Stimulated activated naive B cell treated with anti-CD40 and anti-IgM and Interleukin-4, amounts not matched to agents 10 μg/mL and 1 μg/mL and 100 μg/mL, for 72 hours (primary cell): ENCODE data around the gene TBC1D7.
"Not testable (repeated sequence)": the region's sequence is repeated elsewhere in the genome, so short reads cannot be mapped to it uniquely, and the experiment has no call there.

Source experiments
- ATAC-seq, 2 donors: fragments of 150-1000 bp; cut with Tn5 transposase; replicated peaks; 2 replicates each; pipeline ENCODE4 v1.10.0; 2021; ENCODE audit warnings: moderate library complexity in 1 of 2
- DNase-seq: peaks from one replicate; pipeline ENCODE4 v3.0.0; 2021
- H3K27ac Mint-ChIP-seq: one replicate; pipeline ENCODE4 v1.8.0; 2022; ENCODE audit warnings: mild to moderate bottlenecking, mixed read lengths
- H3K27me3 Mint-ChIP-seq, 2 donors: one replicate each; pipeline ENCODE4 v1.8.0; 2022; ENCODE audit warnings: mixed read lengths in 2 of 2
- H3K36me3 Mint-ChIP-seq, 2 donors: one replicate each; pipeline ENCODE4 v1.8.0; 2022; ENCODE audit warnings: mixed read lengths in 2 of 2, mild to moderate bottlenecking in 1 of 2
- H3K4me1 Mint-ChIP-seq, 2 donors: one replicate each; pipeline ENCODE4 v1.8.0; 2022; ENCODE audit warnings: mixed read lengths in 2 of 2, mild to moderate bottlenecking in 1 of 2
- H3K4me3 Mint-ChIP-seq, 2 donors: one replicate each; pipeline ENCODE4 v1.8.0; 2022; ENCODE audit warnings: mild to moderate bottlenecking in 2 of 2, mixed read lengths in 2 of 2, moderate library complexity in 1 of 2
- H3K9me3 Mint-ChIP-seq, 2 donors: one replicate each; pipeline ENCODE4 v1.8.0; 2022; ENCODE audit warnings: mixed read lengths in 2 of 2, mild to moderate bottlenecking in 1 of 2

TBC1D7 gene

DNA sequence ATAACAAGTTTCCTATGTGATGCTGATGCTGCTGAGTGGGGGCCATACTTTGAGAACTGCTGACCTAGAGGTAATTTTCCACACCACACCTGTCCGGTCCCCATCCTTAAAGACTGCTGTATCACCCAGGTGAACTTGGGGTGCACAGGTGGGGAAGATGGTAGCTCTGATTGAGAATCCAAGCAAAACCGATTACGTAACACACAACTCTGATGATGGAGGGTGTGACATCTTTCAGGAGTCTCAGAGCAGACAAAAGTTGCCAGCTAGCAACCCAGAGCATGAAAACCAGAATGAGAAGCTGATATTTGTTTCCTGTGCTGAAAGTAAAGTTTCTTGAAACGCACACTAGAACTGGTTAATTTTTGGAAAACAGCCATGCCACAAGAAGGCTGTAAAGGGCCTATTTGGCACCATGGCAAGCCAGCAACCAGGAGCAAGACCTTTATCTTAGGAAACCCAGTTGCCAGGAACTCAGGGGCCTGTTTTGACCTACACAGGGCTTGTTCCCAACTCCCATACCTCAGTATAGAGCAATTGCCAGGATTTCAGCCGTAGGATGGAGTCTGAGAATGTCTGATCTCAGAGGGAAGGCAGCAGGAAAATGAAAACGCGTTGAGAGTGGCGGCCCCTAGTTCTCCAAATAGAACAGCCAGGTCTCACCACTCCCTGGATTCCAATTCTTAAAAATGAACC lies 21.6 kb upstream of the TBC1D7 start:
- no peak overlapping the region for H3K4me3 Mint-ChIP-seq
- peaks cover 18 to 36% of the 10 kb centered on the region in 2 donors for H3K4me1 Mint-ChIP-seq
- peak overlapping the region; percentile 25 for H3K27ac Mint-ChIP-seq
- H3K36me3 Mint-ChIP-seq: no peaks in the 10 kb centered on the region
- DNase-seq (no peak), ATAC-seq (no peak)
- no peaks in the 10 kb centered on the region for H3K27me3 Mint-ChIP-seq
- H3K9me3 Mint-ChIP-seq: no peaks in the 10 kb centered on the region

DNA sequence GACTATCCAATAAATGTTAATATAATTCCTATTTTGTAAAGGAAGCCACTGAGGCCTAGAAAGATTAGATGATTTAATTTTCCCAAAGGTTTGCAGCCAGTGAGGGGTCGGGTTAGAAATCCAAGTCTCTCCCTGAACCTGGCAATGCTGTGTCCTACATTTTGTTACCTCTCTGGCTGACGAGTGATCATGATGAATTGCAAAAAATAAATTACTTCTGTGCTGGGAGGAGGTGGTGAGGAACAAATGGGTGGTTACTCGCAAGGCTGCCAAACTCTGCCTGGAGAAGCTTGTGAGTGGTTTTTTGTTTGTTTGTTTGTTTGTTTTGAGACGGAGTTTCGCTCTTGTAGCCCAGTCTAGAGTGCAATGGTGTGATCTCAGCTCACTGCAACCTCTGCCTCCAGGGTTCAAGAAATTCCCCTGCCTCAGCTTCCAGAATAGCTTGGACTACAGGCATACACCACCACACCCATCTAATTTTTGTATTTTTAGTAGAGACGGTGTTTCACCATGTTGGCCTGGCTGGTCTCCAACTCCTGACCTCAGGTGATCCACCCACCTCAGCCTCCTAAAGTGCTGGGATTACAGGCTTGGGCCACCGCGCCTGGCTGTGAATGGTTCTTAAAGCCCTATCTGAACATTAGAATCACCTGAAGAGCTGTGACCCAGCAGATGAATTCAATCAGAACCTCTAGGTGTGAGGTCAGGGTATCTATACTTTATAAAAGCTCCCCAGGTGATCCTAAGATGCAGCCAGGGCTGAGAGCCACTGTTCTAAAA lies 20.2 kb upstream of the TBC1D7 start:
- Mint-ChIP-seq H3K27me3 (no peaks in the 10 kb centered on the region), H3K36me3 (no peaks in the 10 kb centered on the region), H3K9me3 (no peaks in the 10 kb centered on the region), H3K4me1 (peaks cover 4 to 22% of the 10 kb centered on the region in 2 donors), H3K4me3 (no peak overlapping the region), H3K27ac (no peak overlapping the region)
- DNase-seq (no peak), ATAC-seq (no peak)

- Mint-ChIP-seq H3K4me3 (no peak overlapping the region), H3K27me3 (no peaks in the 10 kb centered on the region), H3K27ac (no peak overlapping the region), H3K4me1 (peaks cover 2 to 17% of the 10 kb centered on the region in 2 donors), H3K9me3 (peaks cover 0 to 5% of the 10 kb centered on the region in 2 donors), H3K36me3 (no peaks in the 10 kb centered on the region)
- no peak for ATAC-seq
- DNase-seq: no peak
Measured at GRCh38 chr6:13346245-13346644, 17.9 kb upstream of the TBC1D7 start.

GRCh38 chr6:13342414-13343019 lies 14.2 kb upstream of the TBC1D7 start:
- Mint-ChIP-seq H3K27ac (no peak overlapping the region), H3K4me1 (peaks cover 22 to 35% of the 10 kb centered on the region in 2 donors), H3K27me3 (no peaks in the 10 kb centered on the region), H3K4me3 (no peak overlapping the region), H3K36me3 (no peaks in the 10 kb centered on the region), H3K9me3 (peaks cover 0 to 6% of the 10 kb centered on the region in 2 donors)
- DNase-seq (no peak), ATAC-seq (no peak)

DNA sequence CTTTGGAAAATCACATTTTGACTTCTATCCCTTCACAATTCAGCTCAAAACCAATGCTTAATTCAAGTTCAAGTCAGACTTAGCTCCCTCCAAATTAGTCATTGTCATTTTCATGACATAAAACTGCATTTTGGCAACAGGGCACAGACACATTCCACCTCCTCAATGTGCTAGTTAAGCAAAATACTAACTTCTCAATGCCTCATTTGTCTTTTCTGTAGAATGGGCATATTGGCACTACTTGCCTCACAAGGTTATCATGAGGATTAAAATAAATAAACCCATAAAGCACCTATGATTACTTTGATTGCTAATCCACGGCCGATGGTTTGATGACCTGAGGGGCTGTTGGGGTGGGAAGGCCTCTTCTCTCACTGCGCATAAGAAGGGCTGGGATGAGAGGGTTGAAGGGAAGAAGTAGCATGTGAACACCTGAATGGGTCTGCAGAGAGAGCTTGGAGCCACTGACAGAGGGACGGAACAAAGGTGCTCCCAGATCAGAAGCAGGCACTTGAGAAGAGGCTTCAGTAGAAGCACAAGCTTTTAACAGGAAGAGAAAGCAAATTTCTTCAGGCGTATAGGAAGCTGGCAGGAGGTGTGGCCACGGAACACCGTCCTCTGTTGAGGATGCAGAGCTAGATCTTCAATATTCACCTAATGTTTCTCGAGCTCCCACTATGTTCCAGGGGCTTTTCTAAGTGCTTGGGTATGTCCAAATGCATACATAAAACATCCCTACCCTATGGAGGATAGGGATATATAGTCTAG lies 11.7 kb upstream of the TBC1D7 start:
- DNase-seq: no peak
- Mint-ChIP-seq H3K36me3 (no peaks in the 10 kb centered on the region), H3K4me3 (peak overlapping the region in 1 of 2 donors; percentile 3), H3K27me3 (no peaks in the 10 kb centered on the region), H3K4me1 (peaks cover 27 to 45% of the 10 kb centered on the region in 2 donors), H3K9me3 (peaks cover 0 to 6% of the 10 kb centered on the region in 2 donors), H3K27ac (peak overlapping the region; percentile 27)
- peak; percentile 41 to 73 for ATAC-seq

- peaks cover 27 to 49% of the 10 kb centered on the region in 2 donors for H3K4me1 Mint-ChIP-seq
- no peak for DNase-seq
- H3K9me3 Mint-ChIP-seq: peaks cover 0 to 6% of the 10 kb centered on the region in 2 donors
- H3K4me3 Mint-ChIP-seq: peak overlapping the region; percentile 7 to 41
- peak overlapping the region; percentile 21 for H3K27ac Mint-ChIP-seq
- H3K36me3 Mint-ChIP-seq: no peaks in the 10 kb centered on the region
- ATAC-seq: peak; percentile 43 to 46
- no peaks in the 10 kb centered on the region for H3K27me3 Mint-ChIP-seq
Measured at GRCh38 chr6:13338038-13338437, 9.7 kb upstream of the TBC1D7 start.

GRCh38 chr6:13336553-13336952 lies 8.2 kb upstream of the TBC1D7 start:
- Mint-ChIP-seq H3K4me1 (peaks cover 27 to 53% of the 10 kb centered on the region in 2 donors), H3K27me3 (no peaks in the 10 kb centered on the region), H3K9me3 (peaks cover 0 to 2% of the 10 kb centered on the region in 2 donors), H3K36me3 (no peaks in the 10 kb centered on the region), H3K27ac (no peak overlapping the region), H3K4me3 (no peak overlapping the region)
- ATAC-seq: peak; percentile 59 to 64
- peak; percentile 54 for DNase-seq

- H3K4me1 Mint-ChIP-seq: peaks cover 21 to 53% of the 10 kb centered on the region in 2 donors
- peak overlapping the region; percentile 1 for H3K27ac Mint-ChIP-seq
- H3K4me3 Mint-ChIP-seq: no peak overlapping the region
- no peaks in the 10 kb centered on the region for H3K36me3 Mint-ChIP-seq
- no peak for ATAC-seq
- no peak for DNase-seq
- no peaks in the 10 kb centered on the region for H3K27me3 Mint-ChIP-seq
- no peaks in the 10 kb centered on the region for H3K9me3 Mint-ChIP-seq
Measured at GRCh38 chr6:13334953-13335352, 6.6 kb upstream of the TBC1D7 start.

DNA sequence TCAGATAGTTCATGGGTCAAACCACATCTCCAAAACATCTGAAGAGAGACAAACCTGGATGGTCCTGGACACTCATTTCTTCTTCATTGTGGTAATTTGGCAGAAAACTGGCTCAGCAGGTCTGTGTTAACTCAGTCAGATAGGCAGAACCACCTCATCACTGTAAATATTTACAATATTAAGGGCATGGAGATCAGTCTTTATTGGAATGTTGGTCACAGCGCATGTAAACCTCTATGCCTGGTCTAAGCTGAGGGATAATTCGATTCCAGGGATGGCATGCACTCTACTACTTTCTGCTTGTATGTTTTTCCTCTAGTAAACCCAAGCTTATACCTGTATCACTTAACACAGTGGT lies 4.0 kb upstream of the TBC1D7 start:
- no peak for DNase-seq
- Mint-ChIP-seq H3K27me3 (no peaks in the 10 kb centered on the region), H3K4me1 (peaks cover 15 to 49% of the 10 kb centered on the region in 2 donors), H3K9me3 (no peaks in the 10 kb centered on the region), H3K27ac (no peak overlapping the region), H3K36me3 (no peaks in the 10 kb centered on the region), H3K4me3 (no peak overlapping the region)
- no peak for ATAC-seq

- DNase-seq: no peak
- Mint-ChIP-seq H3K27me3 (no peaks in the 10 kb centered on the region), H3K4me1 (peaks cover 15 to 46% of the 10 kb centered on the region in 2 donors), H3K36me3 (no peaks in the 10 kb centered on the region), H3K27ac (no peak overlapping the region), H3K4me3 (no peak overlapping the region), H3K9me3 (no peaks in the 10 kb centered on the region)
- no peak for ATAC-seq
Measured at GRCh38 chr6:13331516-13332348, 3.4 kb upstream of the TBC1D7 start.

- no peaks in the 10 kb centered on the region for H3K9me3 Mint-ChIP-seq
- peaks cover 2 to 16% of the 10 kb centered on the region in 2 donors for H3K36me3 Mint-ChIP-seq
- H3K27me3 Mint-ChIP-seq: no peaks in the 10 kb centered on the region
- H3K4me1 Mint-ChIP-seq: peaks cover 12 to 44% of the 10 kb centered on the region in 2 donors
- peak overlapping the region; percentile 98 for H3K27ac Mint-ChIP-seq
- no peak for DNase-seq
- H3K4me3 Mint-ChIP-seq: peak overlapping the region; percentile 90 to 94
- peak in 1 of 2 donors; percentile 1 for ATAC-seq
Measured at GRCh38 chr6:13328875-13329183, 492 bp upstream of the TBC1D7 start.

- DNase-seq (no peak), ATAC-seq (peak in 1 of 2 donors; percentile 15)
- peak overlapping the region; percentile 90 to 94 for H3K4me3 Mint-ChIP-seq
- H3K27ac Mint-ChIP-seq: peak overlapping the region; percentile 98
- H3K4me1 Mint-ChIP-seq: peaks cover 12 to 44% of the 10 kb centered on the region in 2 donors
- H3K27me3 Mint-ChIP-seq: no peaks in the 10 kb centered on the region
- H3K9me3 Mint-ChIP-seq: no peaks in the 10 kb centered on the region
- H3K36me3 Mint-ChIP-seq: peaks cover 8 to 23% of the 10 kb centered on the region in 2 donors
Measured at GRCh38 chr6:13327691-13328075, 654 bp downstream of the TBC1D7 start.

DNA sequence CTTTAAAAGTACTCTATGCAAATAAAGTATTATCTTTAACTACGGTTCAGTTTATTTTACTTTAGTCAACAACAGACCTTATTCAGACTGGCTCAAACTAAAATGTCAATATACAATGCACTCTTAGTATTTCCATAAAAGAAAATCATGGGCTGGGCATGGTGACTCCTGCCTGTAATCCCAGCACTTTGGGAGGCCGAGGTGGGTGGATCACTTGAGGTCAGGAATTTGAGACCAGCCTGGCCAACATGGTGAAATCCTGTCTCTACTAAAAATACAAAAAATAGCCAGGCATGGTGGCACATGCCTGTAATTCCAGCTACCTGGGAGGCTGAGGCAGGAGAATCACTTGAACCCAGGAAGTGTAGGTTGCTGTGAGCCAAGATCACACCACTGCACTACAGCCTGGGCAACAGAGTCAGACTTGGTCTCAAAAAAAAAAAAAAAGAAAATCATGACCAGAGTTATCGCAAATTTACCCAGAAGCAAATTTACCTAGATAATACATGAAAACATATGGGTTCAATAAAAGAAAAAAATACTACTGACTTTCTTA lies 2.2 kb downstream of the TBC1D7 start:
- H3K36me3 Mint-ChIP-seq: peaks cover 16 to 35% of the 10 kb centered on the region in 2 donors
- H3K9me3 Mint-ChIP-seq, ATAC-seq, H3K4me3 Mint-ChIP-seq, H3K27me3 Mint-ChIP-seq, DNase-seq: not testable (repeated sequence)
- H3K27ac Mint-ChIP-seq: peak overlapping the region; percentile 9
- H3K4me1 Mint-ChIP-seq: peaks cover 12 to 35% of the 10 kb centered on the region in 2 donors
